Lower leg skin (tissue), 3 donors: ENCODE results near the gene MCM8.

Source experiments
- POLR2A ChIP-seq, 2 donors: fragments of 450-650 bp; IDR thresholded peaks; one replicate each; pipeline ENCODE4 v1.6.1; 2016 to 2017; ENCODE audit warnings: antibody characterized with exemption in 2 of 2, mild to moderate bottlenecking in 1 of 2, moderate library complexity in 1 of 2
- TF ChIP-seq, protein P1 (sequence below), 3 donors: fragments of 450-650 bp; IDR thresholded peaks; one replicate each; pipeline ENCODE4 v1.5.1; 2016; ENCODE audit warnings: antibody characterized with exemption in 3 of 3, mild to moderate bottlenecking in 3 of 3, moderate library complexity in 2 of 3

DNA sequence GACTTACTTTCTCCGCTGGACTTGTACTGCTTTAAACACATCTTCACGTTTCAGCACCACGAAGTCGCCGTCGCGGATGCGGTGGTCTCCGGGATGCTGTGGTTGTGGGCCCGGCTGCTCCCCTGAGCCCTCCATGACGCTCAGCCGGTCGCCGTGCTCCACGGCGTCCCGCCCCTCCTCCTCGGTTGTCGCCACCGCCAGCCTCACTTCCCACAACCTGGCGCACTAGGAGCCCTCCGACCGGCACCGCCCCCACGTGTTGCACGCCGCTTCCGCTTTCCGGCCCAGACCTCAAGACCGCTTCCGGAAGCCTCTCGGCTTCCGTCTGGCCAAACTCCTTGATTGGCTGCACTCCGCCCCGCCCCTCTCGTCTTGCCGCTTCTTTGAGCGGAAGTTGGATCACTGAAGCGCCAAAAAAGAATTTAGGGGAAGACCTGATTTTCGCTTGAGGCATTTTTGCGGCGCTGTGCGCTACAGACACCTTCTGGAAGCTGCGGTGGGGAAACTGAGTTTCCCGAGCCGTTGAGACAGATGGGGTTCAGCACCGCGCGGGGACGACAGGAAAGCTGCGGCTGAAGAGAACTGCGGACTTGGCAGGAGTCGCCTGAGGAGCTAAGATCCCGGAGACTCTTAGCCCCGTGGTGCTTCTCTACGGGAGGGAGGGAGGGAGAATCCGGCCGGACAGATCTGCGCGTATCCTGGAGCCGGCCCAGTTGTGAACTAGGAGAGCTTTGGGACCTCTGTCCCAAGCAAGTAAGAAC is at the start of gene MCM8, which contains the start of gene TRMT6:
- TF ChIP-seq, protein P1, sequence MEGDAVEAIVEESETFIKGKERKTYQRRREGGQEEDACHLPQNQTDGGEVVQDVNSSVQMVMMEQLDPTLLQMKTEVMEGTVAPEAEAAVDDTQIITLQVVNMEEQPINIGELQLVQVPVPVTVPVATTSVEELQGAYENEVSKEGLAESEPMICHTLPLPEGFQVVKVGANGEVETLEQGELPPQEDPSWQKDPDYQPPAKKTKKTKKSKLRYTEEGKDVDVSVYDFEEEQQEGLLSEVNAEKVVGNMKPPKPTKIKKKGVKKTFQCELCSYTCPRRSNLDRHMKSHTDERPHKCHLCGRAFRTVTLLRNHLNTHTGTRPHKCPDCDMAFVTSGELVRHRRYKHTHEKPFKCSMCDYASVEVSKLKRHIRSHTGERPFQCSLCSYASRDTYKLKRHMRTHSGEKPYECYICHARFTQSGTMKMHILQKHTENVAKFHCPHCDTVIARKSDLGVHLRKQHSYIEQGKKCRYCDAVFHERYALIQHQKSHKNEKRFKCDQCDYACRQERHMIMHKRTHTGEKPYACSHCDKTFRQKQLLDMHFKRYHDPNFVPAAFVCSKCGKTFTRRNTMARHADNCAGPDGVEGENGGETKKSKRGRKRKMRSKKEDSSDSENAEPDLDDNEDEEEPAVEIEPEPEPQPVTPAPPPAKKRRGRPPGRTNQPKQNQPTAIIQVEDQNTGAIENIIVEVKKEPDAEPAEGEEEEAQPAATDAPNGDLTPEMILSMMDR (IDR thresholded peaks at IDR 0.05), result no peak
- TF ChIP-seq POLR2A (IDR thresholded peaks at IDR 0.05), result no peak
